IMR-90 (cell line): ENCODE measurements around the gene CUX1.

Experiments
- MXI1 ChIP-seq: IDR thresholded peaks from 2 replicates; pipeline ENCODE4 v1.6.1; 2012; ENCODE audit warnings: low read depth, mild to moderate bottlenecking, low read length, moderate library complexity, borderline replicate concordance
- POLR2A ChIP-seq: IDR thresholded peaks from 2 replicates; pipeline ENCODE4 v1.6.1; 2012; ENCODE audit warnings: mild to moderate bottlenecking, low read depth, low read length
- TF ChIP-seq, protein P1 (sequence below): conservative IDR thresholded peaks from 2 replicates; pipeline ENCODE4 v1.5.1; 2012; ENCODE audit warnings: mild to moderate bottlenecking, low read depth, low read length, improper control_type of control experiment

DNA sequence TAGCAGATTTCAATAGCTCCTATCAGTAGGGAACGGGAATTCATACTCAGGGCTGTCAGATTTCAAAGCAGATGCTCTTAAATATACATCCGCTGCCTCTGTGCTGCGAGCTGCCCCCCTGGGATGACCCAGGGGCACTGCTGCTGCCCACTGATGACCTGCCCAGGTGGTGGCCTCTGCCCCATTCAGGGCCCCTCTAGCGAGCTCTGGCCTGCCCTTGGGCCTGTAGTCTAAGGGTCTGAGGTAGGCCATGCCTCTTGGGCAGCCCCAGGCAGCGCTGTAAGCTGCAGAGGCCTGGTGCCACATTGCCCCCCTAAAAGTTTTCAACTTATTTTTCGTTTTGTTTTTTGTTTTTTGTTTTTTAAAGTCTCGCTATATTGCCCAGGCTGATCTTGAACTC is 418.7 kb downstream of the CUX1 start:
- TF ChIP-seq, protein P1, sequence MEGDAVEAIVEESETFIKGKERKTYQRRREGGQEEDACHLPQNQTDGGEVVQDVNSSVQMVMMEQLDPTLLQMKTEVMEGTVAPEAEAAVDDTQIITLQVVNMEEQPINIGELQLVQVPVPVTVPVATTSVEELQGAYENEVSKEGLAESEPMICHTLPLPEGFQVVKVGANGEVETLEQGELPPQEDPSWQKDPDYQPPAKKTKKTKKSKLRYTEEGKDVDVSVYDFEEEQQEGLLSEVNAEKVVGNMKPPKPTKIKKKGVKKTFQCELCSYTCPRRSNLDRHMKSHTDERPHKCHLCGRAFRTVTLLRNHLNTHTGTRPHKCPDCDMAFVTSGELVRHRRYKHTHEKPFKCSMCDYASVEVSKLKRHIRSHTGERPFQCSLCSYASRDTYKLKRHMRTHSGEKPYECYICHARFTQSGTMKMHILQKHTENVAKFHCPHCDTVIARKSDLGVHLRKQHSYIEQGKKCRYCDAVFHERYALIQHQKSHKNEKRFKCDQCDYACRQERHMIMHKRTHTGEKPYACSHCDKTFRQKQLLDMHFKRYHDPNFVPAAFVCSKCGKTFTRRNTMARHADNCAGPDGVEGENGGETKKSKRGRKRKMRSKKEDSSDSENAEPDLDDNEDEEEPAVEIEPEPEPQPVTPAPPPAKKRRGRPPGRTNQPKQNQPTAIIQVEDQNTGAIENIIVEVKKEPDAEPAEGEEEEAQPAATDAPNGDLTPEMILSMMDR = no peak
- TF ChIP-seq MXI1 = no peak
- no peak for TF ChIP-seq POLR2A
